GM10266 (cell line): Measurements from ENCODE around the gene TGFBR1.

Experiments
- DNase-seq: peaks from one replicate; pipeline ENCODE4 v3.0.0; 2012; ENCODE audit errors: extremely low spot score
- TF ChIP-seq, protein P1 (sequence below): IDR thresholded peaks from 2 replicates; pipeline ENCODE4 v1.5.1; 2012; ENCODE audit warnings: mild to moderate bottlenecking, low read depth; ENCODE audit not compliant: control insufficient read depth, insufficient read depth; ENCODE audit errors: missing control alignments

Gene TGFBR1

DNA sequence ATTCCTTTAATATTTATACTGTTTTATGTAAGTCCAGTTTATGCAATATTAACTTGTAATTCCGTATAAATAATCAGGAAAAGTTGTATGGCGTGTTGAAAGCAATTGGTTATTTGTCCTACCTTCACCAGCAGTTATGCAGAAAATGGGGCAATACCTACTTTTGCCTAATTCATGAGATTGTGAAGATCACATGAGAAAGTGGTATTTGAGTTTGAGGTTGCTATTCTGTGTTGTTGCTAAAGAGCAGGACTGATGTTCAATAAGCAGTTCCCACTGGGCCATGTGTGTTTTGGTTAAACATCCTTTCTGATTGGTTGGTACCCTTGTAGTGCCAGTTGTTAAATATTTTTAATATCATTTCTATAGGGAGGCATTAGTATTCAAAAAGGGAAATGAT lies 3.2 kb downstream of the TGFBR1 start:
- TF ChIP-seq, protein P1, sequence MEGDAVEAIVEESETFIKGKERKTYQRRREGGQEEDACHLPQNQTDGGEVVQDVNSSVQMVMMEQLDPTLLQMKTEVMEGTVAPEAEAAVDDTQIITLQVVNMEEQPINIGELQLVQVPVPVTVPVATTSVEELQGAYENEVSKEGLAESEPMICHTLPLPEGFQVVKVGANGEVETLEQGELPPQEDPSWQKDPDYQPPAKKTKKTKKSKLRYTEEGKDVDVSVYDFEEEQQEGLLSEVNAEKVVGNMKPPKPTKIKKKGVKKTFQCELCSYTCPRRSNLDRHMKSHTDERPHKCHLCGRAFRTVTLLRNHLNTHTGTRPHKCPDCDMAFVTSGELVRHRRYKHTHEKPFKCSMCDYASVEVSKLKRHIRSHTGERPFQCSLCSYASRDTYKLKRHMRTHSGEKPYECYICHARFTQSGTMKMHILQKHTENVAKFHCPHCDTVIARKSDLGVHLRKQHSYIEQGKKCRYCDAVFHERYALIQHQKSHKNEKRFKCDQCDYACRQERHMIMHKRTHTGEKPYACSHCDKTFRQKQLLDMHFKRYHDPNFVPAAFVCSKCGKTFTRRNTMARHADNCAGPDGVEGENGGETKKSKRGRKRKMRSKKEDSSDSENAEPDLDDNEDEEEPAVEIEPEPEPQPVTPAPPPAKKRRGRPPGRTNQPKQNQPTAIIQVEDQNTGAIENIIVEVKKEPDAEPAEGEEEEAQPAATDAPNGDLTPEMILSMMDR: no peak

DNA sequence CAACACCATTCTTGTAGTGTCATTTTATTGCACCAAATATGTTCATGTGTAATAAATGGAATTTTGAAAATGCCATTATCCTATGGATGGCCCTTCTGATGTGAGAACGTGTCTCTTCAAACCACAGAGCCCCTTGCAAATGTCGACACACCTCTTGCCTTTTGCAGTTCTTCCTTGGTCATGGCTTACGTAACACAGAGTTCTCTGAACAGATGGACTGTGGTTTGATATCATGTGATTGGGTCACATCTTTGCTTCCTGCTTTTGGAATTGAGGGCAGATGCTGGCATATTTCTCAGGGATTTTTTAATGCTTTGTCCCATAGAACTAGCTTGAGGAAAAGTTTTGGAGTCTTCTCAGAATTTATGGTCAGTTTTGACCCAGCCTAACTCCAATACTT lies 4.6 kb downstream of the TGFBR1 start:
- TF ChIP-seq, protein P1: no peak
- DNase-seq: no peak

More for the DNA sequence above, 3.2 kb downstream of the TGFBR1 start:
- DNase-seq: no peak

- no peak for DNase-seq
- TF ChIP-seq, protein P1: no peak
These were observed 8.0 kb downstream of the TGFBR1 start for GRCh38 chr9:99112750-99113413.

- DNase-seq: no peak
- TF ChIP-seq, protein P1: no peak
These were observed 8.6 kb downstream of the TGFBR1 start for GRCh38 chr9:99113414-99114048.

DNA sequence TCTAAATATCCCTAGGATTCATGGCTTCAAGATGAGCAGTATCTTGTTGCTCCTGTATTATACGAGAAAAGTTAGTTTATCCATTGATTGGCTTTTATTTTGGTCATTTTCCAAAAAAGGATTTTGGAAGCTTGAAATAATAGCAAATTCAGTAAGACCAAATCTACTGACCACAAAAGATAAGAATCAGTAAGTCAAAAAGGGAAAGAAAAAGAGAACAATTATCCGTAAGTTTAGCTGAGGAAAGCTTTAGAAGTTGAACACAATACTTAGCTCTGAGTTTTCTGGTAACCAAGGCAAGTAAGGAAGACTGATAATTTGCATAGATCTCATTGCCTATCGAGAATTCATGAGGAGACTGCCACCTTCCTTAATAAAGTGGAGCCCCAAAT lies 9.1 kb downstream of the TGFBR1 start:
- no peak for DNase-seq
- TF ChIP-seq, protein P1: no peak

GRCh38 chr9:99114846-99115500 lies 10.1 kb downstream of the TGFBR1 start:
- TF ChIP-seq, protein P1: no peak
- DNase-seq: no peak

DNA sequence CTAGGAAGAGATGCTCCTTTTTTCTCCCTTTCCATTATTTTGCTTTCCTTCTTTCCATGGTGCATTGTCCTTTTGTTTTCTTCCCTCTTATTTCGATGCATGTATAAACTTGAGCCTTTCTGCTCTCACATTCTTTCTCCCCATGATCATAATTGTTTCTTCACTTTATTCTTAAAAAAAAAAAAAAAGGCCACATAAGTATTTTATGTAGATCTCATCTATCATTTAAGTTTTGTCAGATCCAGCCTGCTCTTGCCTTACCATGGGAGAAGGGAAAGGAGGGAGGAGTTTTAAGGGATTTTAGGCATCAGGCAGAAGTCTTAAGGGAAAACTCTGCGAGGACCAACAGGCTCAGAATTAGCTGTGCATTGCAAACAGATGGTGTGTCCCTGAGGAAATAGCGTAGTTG lies 11.1 kb downstream of the TGFBR1 start:
- no peak for DNase-seq
- TF ChIP-seq, protein P1: no peak
